Memory B cell (primary cell): ENCODE measurements around the gene KCNQ1OT1.

ENCODE experiments used
- ATAC-seq: fragments of 150-1000 bp; cut with Tn5 transposase; 2 replicates; pipeline ENCODE4 v1.10.0; 2021; ENCODE audit warnings: low read depth, mild to moderate bottlenecking, moderate library complexity
- DNase-seq, 2 donors: peaks; one replicate each; pipeline ENCODE4 v3.0.0; 2022; ENCODE audit warnings: low spot score in 2 of 2
- H3K27ac Mint-ChIP-seq: one replicate; pipeline ENCODE4 v1.8.0; 2022; ENCODE audit warnings: mild to moderate bottlenecking, moderate library complexity, mixed read lengths
- H3K27me3 Mint-ChIP-seq: one replicate; pipeline ENCODE4 v1.8.0; 2022; ENCODE audit warnings: mixed read lengths
- H3K36me3 Mint-ChIP-seq: one replicate; pipeline ENCODE4 v1.8.0; 2022; ENCODE audit warnings: mild to moderate bottlenecking, mixed read lengths
- H3K4me1 Mint-ChIP-seq: one replicate; pipeline ENCODE4 v1.8.0; 2022; ENCODE audit warnings: mixed read lengths
- H3K4me3 Mint-ChIP-seq: one replicate; pipeline ENCODE4 v1.8.0; 2022; ENCODE audit warnings: mild to moderate bottlenecking, moderate library complexity, mixed read lengths
- H3K9me3 Mint-ChIP-seq: one replicate; pipeline ENCODE4 v1.8.0; 2022; ENCODE audit warnings: mixed read lengths

The KCNQ1OT1 gene

DNA sequence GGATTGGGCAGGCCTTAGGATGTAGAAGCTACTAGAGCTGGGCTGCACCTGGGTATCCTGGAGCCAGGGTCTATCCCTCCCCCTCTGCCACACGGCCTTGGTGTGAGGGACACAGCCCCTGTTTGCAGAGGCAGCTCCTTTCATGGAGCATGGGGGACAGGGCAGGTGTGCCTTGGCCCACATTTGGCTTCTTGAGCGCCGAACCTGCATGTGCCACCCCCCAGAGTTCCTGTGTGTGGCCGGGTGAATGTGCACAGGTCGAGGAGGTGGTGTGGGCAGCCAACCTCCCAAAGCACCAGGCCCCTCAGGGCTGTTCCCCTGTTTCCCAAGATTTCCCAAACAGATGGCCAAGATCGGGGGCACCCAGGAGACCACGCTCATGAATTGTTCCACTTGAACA lies 7.9 kb upstream of the KCNQ1OT1 start:
- ATAC-seq (no peak), DNase-seq (no peak)
- Mint-ChIP-seq H3K4me1 (peaks cover 9% of the 10 kb centered on the region), H3K27ac (no peak overlapping the region), H3K9me3 (peaks cover 8% of the 10 kb centered on the region), H3K4me3 (no peak overlapping the region), H3K36me3 (peaks cover 31% of the 10 kb centered on the region), H3K27me3 (no peaks in the 10 kb centered on the region)

DNA sequence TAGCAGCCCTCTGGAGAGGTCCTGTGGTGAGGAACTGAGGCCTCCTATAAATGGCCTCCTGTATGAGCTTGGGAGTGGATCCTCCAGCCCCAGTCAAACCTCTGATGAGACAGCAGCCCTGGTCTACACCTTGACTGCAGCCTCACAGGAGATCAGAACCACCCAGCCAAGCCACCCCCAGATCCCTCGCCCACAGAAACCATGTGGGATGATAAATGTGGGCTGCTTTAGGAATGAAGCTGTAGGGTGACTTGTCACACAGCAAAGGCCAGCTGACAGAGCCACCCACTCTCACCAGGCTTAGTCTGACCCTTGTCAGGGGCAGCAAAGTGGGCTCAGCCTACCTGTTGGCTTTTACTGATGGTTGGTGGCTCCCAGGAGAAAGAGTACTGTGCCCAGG lies 6.5 kb upstream of the KCNQ1OT1 start:
- Mint-ChIP-seq H3K36me3 (peaks cover 28% of the 10 kb centered on the region), H3K4me3 (no peak overlapping the region), H3K27me3 (no peaks in the 10 kb centered on the region), H3K9me3 (peaks cover 8% of the 10 kb centered on the region), H3K4me1 (peaks cover 11% of the 10 kb centered on the region), H3K27ac (no peak overlapping the region)
- ATAC-seq (no peak), DNase-seq (no peak)

GRCh38 chr11:2704896-2705606 lies 5.3 kb upstream of the KCNQ1OT1 start:
- Mint-ChIP-seq H3K27me3 (no peaks in the 10 kb centered on the region), H3K27ac (no peak overlapping the region), H3K9me3 (peaks cover 7% of the 10 kb centered on the region), H3K36me3 (peaks cover 21% of the 10 kb centered on the region), H3K4me1 (peaks cover 9% of the 10 kb centered on the region), H3K4me3 (no peak overlapping the region)
- DNase-seq = no peak
- ATAC-seq = no peak

- ATAC-seq (no peak), DNase-seq (no peak)
- Mint-ChIP-seq H3K36me3 (peaks cover 16% of the 10 kb centered on the region), H3K27me3 (no peaks in the 10 kb centered on the region), H3K9me3 (peaks cover 2% of the 10 kb centered on the region), H3K27ac (no peak overlapping the region), H3K4me3 (no peak overlapping the region), H3K4me1 (peaks cover 9% of the 10 kb centered on the region)
Observed at GRCh38 chr11:2704356-2704755, 4.6 kb upstream of the KCNQ1OT1 start.

DNA sequence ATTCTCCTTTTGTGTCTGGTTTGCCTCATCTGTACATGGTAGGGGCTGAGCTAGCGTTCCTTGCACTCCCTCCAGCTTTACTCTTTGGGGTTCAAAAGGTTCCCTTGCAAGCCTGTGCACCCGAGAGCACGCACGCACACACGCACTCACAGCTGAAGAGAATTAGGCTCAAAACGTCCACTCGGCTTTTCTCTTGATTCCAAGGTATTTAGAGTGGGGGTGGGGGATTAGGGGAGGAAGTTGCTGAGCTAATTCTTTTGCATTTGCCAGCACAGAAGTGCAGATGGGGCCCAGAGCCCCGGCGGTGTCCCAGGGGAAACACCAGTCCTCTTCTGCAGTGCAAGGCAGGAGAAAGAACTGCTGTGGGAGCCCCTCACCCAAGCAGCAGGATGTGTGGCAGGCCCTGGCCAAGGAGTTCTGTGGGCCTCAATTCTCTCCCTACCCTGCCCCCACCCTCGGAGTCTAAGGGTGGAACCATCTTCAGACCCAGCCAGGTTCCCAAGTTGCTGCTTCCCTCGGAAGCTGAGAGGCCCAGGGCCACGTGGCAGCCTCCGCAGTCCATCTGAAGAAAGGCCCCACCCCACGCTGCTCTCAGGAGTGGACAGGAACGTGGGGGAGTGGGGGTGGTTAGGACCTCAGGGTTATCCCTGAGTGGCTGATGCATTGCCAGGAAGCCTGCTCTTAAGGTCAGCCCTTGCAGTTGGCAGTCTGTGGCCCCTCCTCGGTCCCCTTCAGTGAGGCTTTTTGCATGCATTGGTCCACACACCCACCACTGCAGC lies 3.8 kb upstream of the KCNQ1OT1 start:
- no peak overlapping the region for H3K4me3 Mint-ChIP-seq
- peaks cover 13% of the 10 kb centered on the region for H3K4me1 Mint-ChIP-seq
- ATAC-seq (no peak), DNase-seq (no peak)
- H3K9me3 Mint-ChIP-seq = peaks cover 2% of the 10 kb centered on the region
- H3K27ac Mint-ChIP-seq = no peak overlapping the region
- no peaks in the 10 kb centered on the region for H3K27me3 Mint-ChIP-seq
- H3K36me3 Mint-ChIP-seq = peaks cover 22% of the 10 kb centered on the region

GRCh38 chr11:2702771-2703362 lies 3.1 kb upstream of the KCNQ1OT1 start:
- peaks cover 17% of the 10 kb centered on the region for H3K4me1 Mint-ChIP-seq
- H3K9me3 Mint-ChIP-seq = peaks cover 4% of the 10 kb centered on the region
- H3K27ac Mint-ChIP-seq = no peak overlapping the region
- no peak for ATAC-seq
- DNase-seq = no peak
- H3K36me3 Mint-ChIP-seq = peaks cover 22% of the 10 kb centered on the region
- H3K27me3 Mint-ChIP-seq = no peaks in the 10 kb centered on the region
- H3K4me3 Mint-ChIP-seq = no peak overlapping the region

GRCh38 chr11:2701898-2702434 lies 2.2 kb upstream of the KCNQ1OT1 start:
- DNase-seq (no peak), ATAC-seq (no peak)
- no peak overlapping the region for H3K27ac Mint-ChIP-seq
- H3K4me3 Mint-ChIP-seq = peak overlapping the region; percentile 25
- no peaks in the 10 kb centered on the region for H3K27me3 Mint-ChIP-seq
- H3K4me1 Mint-ChIP-seq = peaks cover 17% of the 10 kb centered on the region
- peaks cover 4% of the 10 kb centered on the region for H3K9me3 Mint-ChIP-seq
- H3K36me3 Mint-ChIP-seq = peaks cover 23% of the 10 kb centered on the region

DNA sequence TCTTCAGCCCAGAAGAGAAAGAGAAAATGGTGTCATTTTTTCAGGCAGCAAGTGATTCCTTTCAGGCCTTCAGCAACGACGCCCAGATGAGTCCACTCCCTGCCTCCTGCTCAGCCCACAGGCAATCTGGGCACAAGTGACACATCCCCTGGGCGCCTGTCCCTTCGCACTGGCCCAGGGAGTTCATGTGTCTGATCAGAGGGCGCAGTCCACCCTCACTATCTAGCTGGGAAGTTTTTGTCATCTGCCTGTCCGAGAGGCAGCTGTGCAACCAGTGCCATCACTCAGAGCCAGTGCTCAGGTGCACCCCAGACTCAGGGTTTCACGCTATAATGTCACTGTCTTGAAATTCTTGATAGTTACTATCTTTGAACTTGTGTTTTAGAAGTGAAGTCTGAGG lies 1.4 kb upstream of the KCNQ1OT1 start:
- H3K4me1 Mint-ChIP-seq = peaks cover 17% of the 10 kb centered on the region
- H3K36me3 Mint-ChIP-seq = peaks cover 25% of the 10 kb centered on the region
- ATAC-seq = no peak
- peaks cover 4% of the 10 kb centered on the region for H3K9me3 Mint-ChIP-seq
- H3K27me3 Mint-ChIP-seq = no peaks in the 10 kb centered on the region
- DNase-seq = no peak
- H3K27ac Mint-ChIP-seq = peak overlapping the region; percentile 50
- peak overlapping the region; percentile 83 for H3K4me3 Mint-ChIP-seq

DNA sequence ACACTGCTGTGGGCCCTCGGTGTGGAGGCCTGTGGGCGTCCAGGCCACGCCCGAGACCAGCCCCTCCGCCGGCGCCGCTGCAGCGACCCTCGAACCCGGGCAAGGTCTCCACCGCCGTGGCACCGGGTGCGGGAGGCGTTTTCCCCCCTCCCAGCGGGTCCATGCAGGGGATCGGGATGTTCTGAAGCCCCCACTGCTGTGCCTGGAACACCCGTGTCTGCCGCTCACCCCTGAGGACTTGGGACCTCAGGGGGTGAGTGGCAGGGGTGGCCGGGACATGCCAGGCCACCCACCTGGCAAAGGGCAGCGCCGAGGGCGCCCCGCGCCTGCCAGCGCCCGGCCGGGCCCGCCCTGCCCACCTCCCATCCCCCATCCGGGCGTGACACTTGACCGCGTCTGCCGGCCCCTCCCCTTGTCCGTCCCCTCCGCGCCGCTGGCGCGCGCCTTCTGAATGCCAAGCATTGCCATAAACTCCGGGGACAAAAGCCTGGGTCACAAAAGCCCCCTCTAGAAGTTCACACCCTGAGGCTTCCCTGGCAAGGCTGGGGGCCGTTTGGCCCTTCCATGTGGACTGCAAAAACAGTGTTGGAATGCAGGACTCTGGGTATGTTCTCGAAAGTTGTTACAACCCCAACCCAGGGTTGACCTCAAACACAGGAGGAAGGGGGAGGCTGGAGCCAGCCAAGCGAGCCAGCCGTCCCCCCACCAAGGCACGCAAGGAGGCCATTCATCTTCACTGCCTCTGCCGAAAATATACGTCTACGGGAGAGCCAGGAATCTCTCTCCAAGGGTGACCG lies 819 bp upstream of the KCNQ1OT1 start:
- Mint-ChIP-seq H3K36me3 (peaks cover 23% of the 10 kb centered on the region), H3K27me3 (no peaks in the 10 kb centered on the region), H3K27ac (peak overlapping the region; percentile 86), H3K4me3 (peak overlapping the region; percentile 83), H3K9me3 (peaks cover 2% of the 10 kb centered on the region), H3K4me1 (peaks cover 19% of the 10 kb centered on the region)
- ATAC-seq (no peak), DNase-seq (peak in 1 of 2 donors; percentile 30)

DNA sequence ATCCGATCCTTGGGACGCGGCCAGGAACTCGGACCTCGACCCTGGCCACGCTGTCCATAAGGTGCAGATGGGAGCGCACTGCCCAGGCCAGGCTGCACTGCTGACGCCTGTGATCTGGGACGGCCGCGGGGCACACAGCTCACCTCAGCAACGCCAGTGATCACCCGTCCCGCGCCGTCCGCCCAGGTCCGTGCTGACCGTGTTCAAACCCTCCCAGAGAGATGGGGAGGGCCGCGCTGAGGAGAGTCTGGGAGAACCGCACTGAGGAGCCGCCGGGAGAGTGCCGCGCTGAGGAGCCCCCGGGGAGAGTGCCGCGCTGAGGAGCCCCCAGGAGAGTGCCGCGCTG lies 636 bp downstream of the KCNQ1OT1 start:
- H3K27ac Mint-ChIP-seq = peak overlapping the region; percentile 86
- H3K4me1 Mint-ChIP-seq = peaks cover 26% of the 10 kb centered on the region
- no peak for ATAC-seq
- no peaks in the 10 kb centered on the region for H3K27me3 Mint-ChIP-seq
- peaks cover 2% of the 10 kb centered on the region for H3K9me3 Mint-ChIP-seq
- peaks cover 23% of the 10 kb centered on the region for H3K36me3 Mint-ChIP-seq
- peak overlapping the region; percentile 80 for H3K4me3 Mint-ChIP-seq
- no peak for DNase-seq

GRCh38 chr11:2698386-2699184 lies 1.2 kb downstream of the KCNQ1OT1 start:
- no peak for DNase-seq
- Mint-ChIP-seq H3K36me3 (peaks cover 21% of the 10 kb centered on the region), H3K4me3 (peak overlapping the region; percentile 80), H3K27me3 (no peaks in the 10 kb centered on the region), H3K27ac (peak overlapping the region; percentile 86), H3K4me1 (peaks cover 27% of the 10 kb centered on the region), H3K9me3 (peaks cover 2% of the 10 kb centered on the region)
- no peak for ATAC-seq

GRCh38 chr11:2697866-2698265 lies 1.9 kb downstream of the KCNQ1OT1 start:
- peaks cover 21% of the 10 kb centered on the region for H3K36me3 Mint-ChIP-seq
- H3K27ac Mint-ChIP-seq = no peak overlapping the region
- H3K4me1 Mint-ChIP-seq = peaks cover 27% of the 10 kb centered on the region
- no peaks in the 10 kb centered on the region for H3K27me3 Mint-ChIP-seq
- H3K9me3 Mint-ChIP-seq = peaks cover 2% of the 10 kb centered on the region
- DNase-seq = no peak
- ATAC-seq = no peak
- no peak overlapping the region for H3K4me3 Mint-ChIP-seq

DNA sequence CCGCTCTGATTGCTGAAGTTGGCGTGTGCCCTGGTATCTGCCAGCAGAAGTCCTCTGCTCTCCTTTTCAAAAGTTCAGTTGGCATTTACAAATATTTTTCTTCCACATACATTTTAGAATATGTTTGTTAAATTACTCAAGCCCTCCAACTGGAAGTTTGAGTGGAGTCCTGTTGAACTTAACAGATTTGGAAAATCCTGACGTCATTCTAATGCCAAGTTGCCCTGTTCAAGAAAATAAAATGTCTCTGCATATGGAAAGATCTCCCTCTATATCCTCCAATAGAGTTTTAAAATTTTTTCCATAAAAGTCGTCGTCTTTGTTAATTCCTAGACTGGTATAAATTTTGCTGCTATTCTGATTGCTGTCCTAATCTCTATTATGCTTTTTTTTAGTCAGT lies 3.3 kb downstream of the KCNQ1OT1 start:
- peaks cover 2% of the 10 kb centered on the region for H3K9me3 Mint-ChIP-seq
- no peak overlapping the region for H3K4me3 Mint-ChIP-seq
- peaks cover 35% of the 10 kb centered on the region for H3K4me1 Mint-ChIP-seq
- H3K36me3 Mint-ChIP-seq = peaks cover 19% of the 10 kb centered on the region
- H3K27ac Mint-ChIP-seq = no peak overlapping the region
- DNase-seq (no peak), ATAC-seq (no peak)
- no peaks in the 10 kb centered on the region for H3K27me3 Mint-ChIP-seq
